H1 (cell line): ENCODE measurements around the gene NR2F6. TPM values are rescaled to one million over a fixed set of nuclear protein-coding genes. Genes with fewer than 3 reads are reported as not detected.

Experiments
- BRCA1 ChIP-seq: IDR thresholded peaks from 2 replicates; pipeline ENCODE4 v1.6.1; 2012; ENCODE audit warnings: low read depth, low read length, improper control_type of control experiment
- CTCF ChIP-seq, 3 experiments: IDR thresholded peaks; 1 replicate in 2 of 3; 2 replicates in 1 of 3; pipeline versions ENCODE4 v1.5.1 to v1.6.1; 2011; ENCODE audit warnings: low read length in 3 of 3, mild to moderate bottlenecking in 3 of 3, inconsistent platforms in 2 of 3, low read depth in 1 of 3, moderate library complexity in 1 of 3; ENCODE audit not compliant: insufficient read depth in 1 of 3; ENCODE audit errors: control extremely low read depth in 1 of 3
- GABPA ChIP-seq: IDR thresholded peaks from 2 replicates; pipeline ENCODE4 v1.6.1; 2011; ENCODE audit warnings: mild to moderate bottlenecking, low read length, moderate library complexity, borderline replicate concordance; ENCODE audit not compliant: insufficient read depth
- JUN ChIP-seq: IDR thresholded peaks from 2 replicates; pipeline ENCODE4 v1.6.1; 2011; ENCODE audit warnings: low read depth, mild to moderate bottlenecking, improper control_type of control experiment, low read length
- NANOG ChIP-seq: IDR thresholded peaks from 2 replicates; pipeline ENCODE4 v1.6.1; 2011; ENCODE audit warnings: low read length, low read depth, mild to moderate bottlenecking, inconsistent platforms; ENCODE audit not compliant: insufficient read depth, poor library complexity, severe bottlenecking
- NRF1 ChIP-seq: IDR thresholded peaks from 2 replicates; pipeline ENCODE4 v1.6.1; 2011; ENCODE audit warnings: mild to moderate bottlenecking, low read depth, low read length, improper control_type of control experiment
- SAP30 ChIP-seq: fragments of 300-600 bp; sonication (generic); IDR thresholded peaks from 2 replicates; pipeline ENCODE4 v1.7.1; 2012; ENCODE audit warnings: low read length, moderate library complexity, mild to moderate bottlenecking, inconsistent platforms; ENCODE audit not compliant: insufficient read depth, insufficient replicate concordance
- polyA plus RNA-seq, 7 experiments: library from polyadenylated mRNA; depleted of rRNA in 3 of 7; stranded (reverse) in 5 of 7; unstranded in 2 of 7; fragments of >200 nt in 5 of 7; fragments of 200-250 nt in 2 of 7; gene quantifications; 1 replicate in 5 of 7; 2 replicates in 1 of 7; 4 replicates in 1 of 7; pipeline versions ENCODE4 v1.2.1 to v1.2.3, GENCODE V29; 2011 to 2013; ENCODE audit warnings: missing spikeins in 2 of 7, mixed read lengths in 2 of 7
- total RNA-seq: library from RNA; stranded (reverse); fragmentation: NEBNext Ultra II Directional; extraction: Animal tissue kit (Norgen Biotek cat#: 25700); gene quantifications from 2 replicates; pipeline ENCODE4 v1.2.1, GENCODE V29; 2021

NR2F6 gene
- total and polyA plus RNA-seq, 2 of the 8 experiments (the other 6 are each of a cell fraction or from before 2014, with no cell fraction given): 99.7 to 114 TPM

GRCh38 chr19:17286752-17287151, 41.0 kb upstream of the NR2F6 start (continued):
- TF ChIP-seq CTCF (IDR thresholded peaks at IDR 0.05; ENCODE audit: control extremely low read depth in 1 of 3, insufficient read depth in 1 of 3, low read depth in 1 of 3, low read length in 3 of 3) (no peak), SAP30 (no peak), NANOG (no peak), BRCA1 (no peak), GABPA (no peak), JUN (no peak), NRF1 (no peak)
